ENCODE measurements around the gene KRT23.

DNA sequence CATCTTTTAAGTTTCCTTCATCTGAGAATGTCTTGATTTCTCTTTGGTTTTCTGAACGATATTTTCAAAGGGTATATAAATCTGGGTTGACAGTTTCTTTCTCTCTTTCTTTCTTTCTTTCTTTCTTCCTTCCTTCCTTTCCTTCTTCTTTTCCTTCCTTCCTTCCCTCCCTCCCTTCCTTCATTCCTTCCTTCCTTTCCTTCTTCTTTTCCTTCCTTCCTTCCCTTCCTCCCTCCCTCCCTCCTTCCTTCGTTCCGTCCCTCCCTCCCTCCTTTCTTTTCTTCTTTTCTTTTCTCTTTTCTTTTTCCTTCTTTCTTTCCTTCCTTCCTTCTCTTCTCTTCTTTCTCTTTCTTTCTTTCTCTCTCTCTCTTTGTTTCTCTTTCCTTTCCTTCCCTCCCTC lies 36.9 kb upstream of the KRT23 start:
- TF ChIP-seq, protein P1, sequence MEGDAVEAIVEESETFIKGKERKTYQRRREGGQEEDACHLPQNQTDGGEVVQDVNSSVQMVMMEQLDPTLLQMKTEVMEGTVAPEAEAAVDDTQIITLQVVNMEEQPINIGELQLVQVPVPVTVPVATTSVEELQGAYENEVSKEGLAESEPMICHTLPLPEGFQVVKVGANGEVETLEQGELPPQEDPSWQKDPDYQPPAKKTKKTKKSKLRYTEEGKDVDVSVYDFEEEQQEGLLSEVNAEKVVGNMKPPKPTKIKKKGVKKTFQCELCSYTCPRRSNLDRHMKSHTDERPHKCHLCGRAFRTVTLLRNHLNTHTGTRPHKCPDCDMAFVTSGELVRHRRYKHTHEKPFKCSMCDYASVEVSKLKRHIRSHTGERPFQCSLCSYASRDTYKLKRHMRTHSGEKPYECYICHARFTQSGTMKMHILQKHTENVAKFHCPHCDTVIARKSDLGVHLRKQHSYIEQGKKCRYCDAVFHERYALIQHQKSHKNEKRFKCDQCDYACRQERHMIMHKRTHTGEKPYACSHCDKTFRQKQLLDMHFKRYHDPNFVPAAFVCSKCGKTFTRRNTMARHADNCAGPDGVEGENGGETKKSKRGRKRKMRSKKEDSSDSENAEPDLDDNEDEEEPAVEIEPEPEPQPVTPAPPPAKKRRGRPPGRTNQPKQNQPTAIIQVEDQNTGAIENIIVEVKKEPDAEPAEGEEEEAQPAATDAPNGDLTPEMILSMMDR (IDR thresholded peaks at IDR 0.05) = no peak
- TF ChIP-seq POLR2A (IDR thresholded peaks at IDR 0.05) = no peak
